Endothelial cell of umbilical vein (primary cell): Measurements from ENCODE around the gene POU5F1. TPM values are rescaled to one million over a fixed set of nuclear protein-coding genes. Genes with fewer than 3 reads are reported as not detected.
A peak's percentile ranks its signal among the peaks of the same experiment; 100 is the strongest.

Source experiments
- BruUV-seq: library from RNA; stranded (reverse); fragments of 400-500 nt; replicated peaks from 2 replicates; lab custom pipeline; 2021; lab: Mats Ljungman, UMichigan
- CTCF ChIA-PET: fragments of 300-600, 350-600 bp; sonication (Branson Sonifier 250); formaldehyde crosslinking; loops from one replicate; lab custom pipeline; 2021; ENCODE audit warnings: antibody characterized with exemption, inconsistent platforms; lab: Charles Lee
- POLR2A ChIA-PET: fragments of 300-600, 350-600 bp; sonication (Branson Sonifier 250); formaldehyde crosslinking; loops from one replicate; lab custom pipeline; 2021; ENCODE audit warnings: antibody characterized with exemption, inconsistent platforms; lab: Charles Lee
- DNase-seq: peaks from one replicate; pipeline ENCODE4 v3.0.0-alpha.2; 2011; ENCODE audit warnings: low read depth, low spot score
- FAIRE-seq: peaks from 2 replicates; lab custom pipeline; 2011; peaks lifted over from hg19 to GRCh38; lab: Jason Lieb, UNC
- H2AFZ ChIP-seq: 2 replicates; pipeline ENCODE4 v1.6.0; 2012; ENCODE audit warnings: low read depth, low read length, control low read depth, inconsistent platforms
- H3K27ac ChIP-seq: 2 replicates; pipeline ENCODE4 v1.5.1; 2011; ENCODE audit warnings: low read depth, mild to moderate bottlenecking, control low read depth, low read length, moderate library complexity; ENCODE audit not compliant: insufficient read depth
- H3K27me3 ChIP-seq, 2 experiments: 2 replicates each; pipeline versions ENCODE4 v1.6.0 to v1.6.1; 2011; ENCODE audit warnings: low read length in 2 of 2, mixed read lengths in 1 of 2; ENCODE audit not compliant: control insufficient read depth in 2 of 2, insufficient read depth in 2 of 2
- H3K36me3 ChIP-seq, 2 experiments: 2 replicates in 1 of 2; 3 replicates in 1 of 2; pipeline ENCODE4 v1.5.1; 2011; ENCODE audit warnings: low read length in 2 of 2, mild to moderate bottlenecking in 1 of 2, moderate library complexity in 1 of 2; ENCODE audit not compliant: control insufficient read depth in 2 of 2, insufficient read depth in 2 of 2; ENCODE audit errors: extremely low read depth in 1 of 2
- H3K4me1 ChIP-seq: 3 replicates; pipeline ENCODE4 v1.5.1; 2011; ENCODE audit warnings: mild to moderate bottlenecking, low read length; ENCODE audit not compliant: control insufficient read depth, insufficient read depth; ENCODE audit errors: extremely low read depth
- H3K4me2 ChIP-seq: 2 replicates; pipeline ENCODE4 v1.6.1; 2011; ENCODE audit warnings: low read length, control low read depth, mixed read lengths; ENCODE audit not compliant: insufficient read depth
- H3K4me3 ChIP-seq, 3 experiments: fragments of 200-600 bp in 1 of 3; sonication (generic), shearing (Covaris generic) in 1 of 3; replicated peaks in 1 of 3; 2 replicates each; pipeline ENCODE4 v1.5.1; 2011 to 2016; ENCODE audit warnings: control low read depth in 3 of 3, low read length in 3 of 3, mild to moderate bottlenecking in 2 of 3, inconsistent platforms in 1 of 3, low read depth in 1 of 3, moderate library complexity in 1 of 3; ENCODE audit not compliant: insufficient read depth in 1 of 3
- H3K79me2 ChIP-seq: 2 replicates; pipeline ENCODE4 v1.6.0; 2012; ENCODE audit warnings: low read length, inconsistent platforms; ENCODE audit not compliant: control insufficient read depth, insufficient read depth
- H3K9ac ChIP-seq: replicated peaks from 2 replicates; pipeline ENCODE3; 2011; ENCODE audit warnings: low read length, control low read depth; ENCODE audit not compliant: insufficient read depth; ENCODE audit errors: extremely low read depth
- H3K9me1 ChIP-seq: replicated peaks from 3 replicates; pipeline ENCODE4 v1.6.0; 2011; ENCODE audit warnings: mild to moderate bottlenecking, low read length; ENCODE audit not compliant: control insufficient read depth, insufficient read depth; ENCODE audit errors: extremely low read depth
- H3K9me3 ChIP-seq: replicated peaks from 2 replicates; pipeline ENCODE4 v1.5.1; 2012; ENCODE audit warnings: low read length, inconsistent platforms; ENCODE audit not compliant: control insufficient read depth, insufficient read depth
- H4K20me1 ChIP-seq: replicated peaks from 2 replicates; pipeline ENCODE3; 2011; ENCODE audit warnings: mild to moderate bottlenecking, low read length; ENCODE audit not compliant: control insufficient read depth, insufficient read depth; ENCODE audit errors: extremely low read depth
- EZH2 ChIP-seq: IDR thresholded peaks from 2 replicates; pipeline ENCODE4 v1.6.1; 2012; ENCODE audit warnings: borderline replicate concordance, low read depth, mild to moderate bottlenecking, moderate library complexity, low read length, inconsistent platforms; ENCODE audit not compliant: severe bottlenecking
- FOS ChIP-seq: IDR thresholded peaks from 2 replicates; pipeline ENCODE4 v1.6.1; 2011; ENCODE audit warnings: mild to moderate bottlenecking, low read length, moderate library complexity, borderline replicate concordance; ENCODE audit not compliant: insufficient read depth
- GATA2 ChIP-seq: IDR thresholded peaks from 2 replicates; pipeline ENCODE4 v1.7.0; 2011; ENCODE audit warnings: low read depth, mild to moderate bottlenecking, moderate library complexity, mixed read lengths, low read length; ENCODE audit not compliant: insufficient read length, insufficient read depth
- JUN ChIP-seq: IDR thresholded peaks from 2 replicates; pipeline ENCODE4 v1.6.1; 2011; ENCODE audit warnings: borderline replicate concordance, low read depth; ENCODE audit not compliant: insufficient read length, insufficient read depth
- MAX ChIP-seq: IDR thresholded peaks from 2 replicates; pipeline ENCODE4 v1.6.1; 2011; ENCODE audit not compliant: insufficient read depth, insufficient read length
- MYC ChIP-seq: IDR thresholded peaks from one replicate; pipeline ENCODE4 v1.6.1; 2011; ENCODE audit warnings: mild to moderate bottlenecking, low read depth, low read length
- POLR2A ChIP-seq: IDR thresholded peaks from 2 replicates; pipeline ENCODE4 v1.6.1; 2012; ENCODE audit warnings: low read depth, mild to moderate bottlenecking, control low read depth, low read length
- POLR2AphosphoS5 ChIP-seq: IDR thresholded peaks from 2 replicates; pipeline ENCODE4 v1.6.1; 2012; ENCODE audit warnings: low read depth, mild to moderate bottlenecking, control low read depth, low read length, moderate library complexity; ENCODE audit not compliant: insufficient read depth
- dilution Hi-C: fragments of 300-500 bp; cut with MboI; formaldehyde crosslinking; loops from one replicate; pipeline ENCODE4 v1.15.0; 2019; ENCODE audit warnings: low sequenced_read_pairs; ENCODE audit not compliant: extremely low pct_ligation_motif_present
- intact Hi-C: fragments of 100-400 bp; cut with micrococcal nuclease; formaldehyde crosslinking; loops from one replicate; pipeline ENCODE4 v1.10.0; 2022
- polyA plus RNA-seq, 4 experiments: library from polyadenylated mRNA; depleted of rRNA in 3 of 4; stranded (reverse) in 3 of 4; unstranded in 1 of 4; fragments of >200 nt; gene quantifications; 2 replicates each; pipeline versions ENCODE4 v1.2.1 to v1.2.3, GENCODE V29; 2011 to 2012; ENCODE audit warnings: missing spikeins in 1 of 4
- total RNA-seq: library from RNA; stranded (reverse); gene quantifications from 2 replicates; pipeline ENCODE4 v1.2.3, GENCODE V29; 2021
- TF ChIP-seq, protein P1 (sequence below), 2 donors: IDR thresholded peaks; 1 replicate in 1 of 2; 2 replicates in 1 of 2; pipeline ENCODE4 v1.5.1; 2011; ENCODE audit warnings: low read length in 2 of 2, mild to moderate bottlenecking in 2 of 2, moderate library complexity in 2 of 2, control low read depth in 1 of 2, inconsistent platforms in 1 of 2, low read depth in 1 of 2; ENCODE audit not compliant: insufficient read depth in 1 of 2; ENCODE audit errors: extremely low read depth in 1 of 2

Gene POU5F1
- total and polyA plus RNA-seq, 2 donors (not counting 3 experiments of a cell fraction or from before 2014, with no cell fraction given) = 0.63 TPM; not detected in 1

GRCh38 chr6:31179042-31179386, 8.5 kb upstream of the POU5F1 start:
- FAIRE-seq = no peak
- ChIA-PET POLR2A (no interaction called here), CTCF (interaction anchor here (1.2 to 2.9 kb wide), 2 partner anchors 13 to 42 kb away, joined by 3 to 12 read pairs; no protein-coding TSS in a partner anchor)
- Histone ChIP-seq H3K4me3 (no peak overlapping the region), H3K4me2 (no peak overlapping the region), H3K27ac (no peak overlapping the region), H3K9me3 (no peaks in the 10 kb centered on the region), H3K9ac (no peak overlapping the region), H3K27me3 (no peaks in the 10 kb centered on the region), H3K4me1 (peaks cover 6% of the 10 kb centered on the region), H2AFZ (peak overlapping the region; percentile 47), H3K79me2 (no peaks in the 10 kb centered on the region), H4K20me1 (no peaks in the 10 kb centered on the region), H3K9me1 (no peaks in the 10 kb centered on the region), H3K36me3 (no peaks in the 10 kb centered on the region)
- BruUV-seq = no TSS peak
- TF ChIP-seq MAX = no peak
- TF ChIP-seq GATA2 = no peak
- no peak for TF ChIP-seq EZH2
- TF ChIP-seq POLR2A = no peak
- TF ChIP-seq JUN = no peak
- TF ChIP-seq, protein P1, sequence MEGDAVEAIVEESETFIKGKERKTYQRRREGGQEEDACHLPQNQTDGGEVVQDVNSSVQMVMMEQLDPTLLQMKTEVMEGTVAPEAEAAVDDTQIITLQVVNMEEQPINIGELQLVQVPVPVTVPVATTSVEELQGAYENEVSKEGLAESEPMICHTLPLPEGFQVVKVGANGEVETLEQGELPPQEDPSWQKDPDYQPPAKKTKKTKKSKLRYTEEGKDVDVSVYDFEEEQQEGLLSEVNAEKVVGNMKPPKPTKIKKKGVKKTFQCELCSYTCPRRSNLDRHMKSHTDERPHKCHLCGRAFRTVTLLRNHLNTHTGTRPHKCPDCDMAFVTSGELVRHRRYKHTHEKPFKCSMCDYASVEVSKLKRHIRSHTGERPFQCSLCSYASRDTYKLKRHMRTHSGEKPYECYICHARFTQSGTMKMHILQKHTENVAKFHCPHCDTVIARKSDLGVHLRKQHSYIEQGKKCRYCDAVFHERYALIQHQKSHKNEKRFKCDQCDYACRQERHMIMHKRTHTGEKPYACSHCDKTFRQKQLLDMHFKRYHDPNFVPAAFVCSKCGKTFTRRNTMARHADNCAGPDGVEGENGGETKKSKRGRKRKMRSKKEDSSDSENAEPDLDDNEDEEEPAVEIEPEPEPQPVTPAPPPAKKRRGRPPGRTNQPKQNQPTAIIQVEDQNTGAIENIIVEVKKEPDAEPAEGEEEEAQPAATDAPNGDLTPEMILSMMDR (IDR thresholded peaks at IDR 0.05; ENCODE audit: extremely low read depth in 1 of 2, insufficient read depth in 1 of 2, low read depth in 1 of 2, low read length in 2 of 2) = no peak
- no peak for TF ChIP-seq MYC
- TF ChIP-seq POLR2AphosphoS5 = no peak
- TF ChIP-seq FOS = no peak
- DNase-seq = no peak
- intact Hi-C loops (no loop called here), dilution Hi-C loops (no loop called here)
